GM12865 (cell line): ENCODE results near the gene TSR3.

ENCODE experiments used
- DNase-seq: peaks from one replicate; pipeline ENCODE4 v3.0.0; 2010; ENCODE audit warnings: low read depth
- H3K4me3 ChIP-seq: 2 replicates; pipeline ENCODE4 v1.5.1; 2011; ENCODE audit warnings: mild to moderate bottlenecking, low read depth, low read length, control low read depth
- TF ChIP-seq, protein P1 (sequence below): IDR thresholded peaks from 2 replicates; pipeline ENCODE4 v1.5.1; 2011; ENCODE audit warnings: low read length, control low read depth, low read depth, inconsistent platforms; ENCODE audit not compliant: insufficient read depth; ENCODE audit errors: missing control alignments

The TSR3 gene

DNA sequence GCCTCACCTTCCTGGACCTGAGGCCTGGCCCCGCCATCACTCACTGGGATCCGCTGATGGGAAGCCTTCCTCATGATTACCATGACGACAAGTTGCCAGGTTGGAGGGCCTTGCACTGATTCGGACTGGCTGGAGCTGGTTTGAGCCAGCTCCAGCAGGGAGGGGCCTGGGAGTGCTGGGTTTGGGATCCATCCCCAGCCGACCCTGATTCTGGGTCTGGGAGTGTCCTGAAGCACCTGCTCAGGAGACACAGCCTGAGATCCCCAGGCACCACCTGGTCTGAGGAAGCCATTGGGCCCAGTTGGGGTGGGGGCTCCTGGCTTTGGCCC is 24.1 kb downstream of the TSR3 start:
- no peak overlapping the region for H3K4me3 ChIP-seq
- no peak for DNase-seq
- TF ChIP-seq, protein P1, sequence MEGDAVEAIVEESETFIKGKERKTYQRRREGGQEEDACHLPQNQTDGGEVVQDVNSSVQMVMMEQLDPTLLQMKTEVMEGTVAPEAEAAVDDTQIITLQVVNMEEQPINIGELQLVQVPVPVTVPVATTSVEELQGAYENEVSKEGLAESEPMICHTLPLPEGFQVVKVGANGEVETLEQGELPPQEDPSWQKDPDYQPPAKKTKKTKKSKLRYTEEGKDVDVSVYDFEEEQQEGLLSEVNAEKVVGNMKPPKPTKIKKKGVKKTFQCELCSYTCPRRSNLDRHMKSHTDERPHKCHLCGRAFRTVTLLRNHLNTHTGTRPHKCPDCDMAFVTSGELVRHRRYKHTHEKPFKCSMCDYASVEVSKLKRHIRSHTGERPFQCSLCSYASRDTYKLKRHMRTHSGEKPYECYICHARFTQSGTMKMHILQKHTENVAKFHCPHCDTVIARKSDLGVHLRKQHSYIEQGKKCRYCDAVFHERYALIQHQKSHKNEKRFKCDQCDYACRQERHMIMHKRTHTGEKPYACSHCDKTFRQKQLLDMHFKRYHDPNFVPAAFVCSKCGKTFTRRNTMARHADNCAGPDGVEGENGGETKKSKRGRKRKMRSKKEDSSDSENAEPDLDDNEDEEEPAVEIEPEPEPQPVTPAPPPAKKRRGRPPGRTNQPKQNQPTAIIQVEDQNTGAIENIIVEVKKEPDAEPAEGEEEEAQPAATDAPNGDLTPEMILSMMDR = no peak

DNA sequence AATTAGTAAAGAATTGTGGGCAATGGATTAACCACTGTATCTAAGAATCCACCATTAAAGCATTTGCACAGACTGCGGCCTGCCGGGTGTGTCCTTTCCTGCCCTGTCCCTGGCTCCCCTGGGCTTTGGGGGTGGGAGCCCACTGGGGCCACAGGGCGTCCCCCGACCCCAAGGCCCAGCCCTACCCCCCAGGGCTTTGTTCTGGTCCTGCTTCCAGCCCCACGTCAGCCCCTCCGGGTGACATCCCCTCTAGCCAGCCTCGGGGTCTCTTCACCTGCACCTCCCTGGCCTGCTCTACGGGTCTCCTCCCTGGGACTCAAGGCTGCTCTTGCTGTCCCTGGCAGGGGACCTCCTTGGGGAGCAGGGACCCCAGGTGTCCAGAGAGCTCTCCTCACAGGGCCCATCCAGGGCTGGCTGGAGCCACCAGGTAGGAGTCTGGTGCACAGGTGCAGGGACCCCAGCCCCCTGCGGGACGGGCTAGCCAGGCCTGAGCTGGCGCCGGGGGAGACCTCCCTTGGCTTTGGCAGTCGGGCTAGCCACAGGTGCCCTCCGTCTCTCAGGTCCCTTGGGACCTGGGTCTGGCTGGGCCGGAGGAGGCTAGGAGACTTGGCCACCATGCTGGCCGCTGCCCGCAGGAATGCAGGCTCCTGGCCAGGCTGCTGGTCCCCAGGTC is 24.6 kb downstream of the TSR3 start:
- TF ChIP-seq, protein P1 = no peak
- H3K4me3 ChIP-seq = no peak overlapping the region
- no peak for DNase-seq

DNA sequence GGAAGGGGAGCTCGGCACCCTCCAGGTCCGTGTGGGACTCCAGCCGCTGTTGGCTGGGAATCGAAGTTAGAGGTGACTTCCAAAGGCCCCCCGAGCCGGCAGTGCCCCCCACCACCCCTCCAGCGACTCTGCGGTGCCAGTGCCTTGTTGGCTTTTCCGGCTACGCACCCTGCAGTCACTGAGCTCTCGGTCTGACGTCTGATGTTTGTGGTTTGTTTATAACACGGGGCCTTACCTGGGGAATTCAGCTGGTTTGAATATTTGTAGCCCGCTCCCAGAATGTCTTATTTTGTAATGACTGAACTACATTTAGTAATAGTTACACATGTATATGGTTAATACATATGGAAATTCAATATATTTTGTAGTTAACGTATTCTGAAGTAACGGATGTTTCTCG is 25.3 kb downstream of the TSR3 start:
- TF ChIP-seq, protein P1 = no peak
- DNase-seq = peak; percentile 58
- H3K4me3 ChIP-seq = no peak overlapping the region

DNA sequence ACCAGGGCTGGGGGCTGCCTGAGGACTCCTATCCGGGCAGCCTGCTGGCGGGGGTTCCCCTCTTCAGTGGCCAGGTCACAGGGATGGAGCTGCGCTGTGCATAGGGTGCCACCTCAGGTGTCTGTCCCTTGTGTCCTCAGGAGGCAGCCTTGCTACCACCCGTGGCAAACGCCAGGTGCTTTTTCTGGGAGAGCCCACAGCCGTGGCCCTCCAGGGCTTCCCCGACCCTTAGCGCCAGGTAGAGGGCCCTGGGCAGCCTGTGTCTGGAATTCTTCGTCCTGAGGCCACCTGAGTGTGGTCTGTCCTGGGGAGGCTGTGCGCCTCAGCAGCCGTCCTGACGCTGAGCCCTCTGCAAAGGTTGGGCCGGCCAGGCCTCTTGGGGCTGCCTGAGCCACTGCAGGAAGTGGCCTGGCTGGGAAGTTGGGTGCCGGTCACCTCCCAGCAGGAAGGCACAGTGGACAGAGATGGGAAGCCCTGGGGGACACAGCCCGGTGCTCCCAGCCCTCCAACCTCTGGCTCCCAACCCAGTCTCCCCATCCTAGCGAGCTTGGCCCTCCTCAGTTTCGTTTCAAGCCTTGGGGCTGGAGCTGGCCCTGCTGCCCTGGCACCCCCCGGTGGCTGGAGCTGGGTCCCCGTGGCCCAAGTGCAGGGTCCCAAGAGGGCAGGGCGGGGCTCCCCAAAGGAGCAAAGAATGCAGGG is 25.9 kb downstream of the TSR3 start:
- TF ChIP-seq, protein P1 = no peak
- no peak overlapping the region for H3K4me3 ChIP-seq
- no peak for DNase-seq

DNA sequence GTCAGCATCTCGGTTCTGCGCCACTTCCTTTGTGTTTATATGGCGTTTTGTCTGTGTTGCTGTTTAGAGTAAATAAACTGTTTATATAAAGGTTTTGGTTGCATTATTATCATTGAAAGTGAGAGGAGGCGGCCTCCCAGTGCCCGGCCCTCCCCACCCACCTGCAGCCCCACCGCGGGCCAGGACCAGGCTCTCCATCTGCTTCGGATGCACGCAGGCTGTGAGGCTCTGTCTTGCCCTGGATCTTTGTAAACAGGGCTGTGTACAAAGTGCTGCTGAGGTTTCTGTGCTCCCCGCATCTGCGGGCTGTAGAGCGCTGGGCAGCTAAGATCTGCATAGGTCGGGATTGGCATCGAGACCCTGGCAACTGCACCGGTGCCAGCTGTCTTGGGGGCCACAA is 26.4 kb downstream of the TSR3 start:
- DNase-seq = no peak
- TF ChIP-seq, protein P1 = no peak
- no peak overlapping the region for H3K4me3 ChIP-seq

DNA sequence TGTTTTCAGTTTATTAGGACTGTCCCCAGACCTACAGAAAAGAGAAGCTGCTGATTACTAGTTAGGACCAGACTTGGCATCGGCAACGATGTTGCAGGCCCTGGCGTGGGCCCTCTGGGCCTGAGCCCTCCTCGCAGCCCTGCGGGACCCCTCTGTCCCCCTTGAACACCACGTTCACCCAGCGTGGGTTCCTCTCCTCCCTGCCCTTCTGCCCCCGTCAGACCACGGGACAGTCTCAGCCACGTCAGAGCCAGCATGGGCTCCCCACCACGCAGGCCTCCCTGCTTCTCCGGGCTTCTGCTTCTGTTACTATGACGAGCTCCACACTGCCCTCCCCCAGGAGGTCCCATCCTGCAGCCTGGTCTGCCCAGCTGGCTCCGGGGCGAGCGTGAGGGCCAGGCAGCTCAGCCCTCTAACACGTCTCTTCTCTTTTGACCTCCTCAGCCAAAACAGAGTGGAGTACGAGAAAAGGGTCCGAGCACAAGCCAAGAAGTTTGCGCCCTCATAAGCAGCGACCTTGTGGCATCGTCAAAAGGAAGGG is 27.3 kb downstream of the TSR3 start:
- DNase-seq = no peak
- TF ChIP-seq, protein P1 = no peak

More for the DNA sequence above, 27.3 kb downstream of the TSR3 start:
- no peak overlapping the region for H3K4me3 ChIP-seq
